ENCODE measurements around the gene SLC25A5. TPM values are rescaled to one million over a fixed set of nuclear protein-coding genes. Genes with fewer than 3 reads are reported as not detected.

The SLC25A5 gene
- total RNA-seq, 1 experiment from 2014 or later, result 454 TPM

- Mint-ChIP-seq H3K36me3 (ENCODE audit: insufficient read depth in 1 of 3, low read depth in 3 of 3) (peaks cover 0 to 1% (median 0%) of the 10 kb centered on the region in 3 experiments; a peak in 2 of 7 replicates), H3K4me1 (peaks cover 7 to 13% of the 10 kb centered on the region in 2 experiments), H3K27ac (no peak overlapping the region), H3K27me3 (ENCODE audit: low read depth) (peaks cover 4% of the 10 kb centered on the region; the same call in 1 of the 2 replicates), H3K9me3 (peaks cover 66 to 72% of the 10 kb centered on the region in 2 experiments), H3K4me3 (no peak overlapping the region)
- Histone ChIP-seq H3K23ac (ENCODE audit: insufficient read length, low read depth, low read length) (no peak overlapping the region), H2BK120ac (ENCODE audit: low read depth, low read length, poor library complexity, severe bottlenecking) (no peak overlapping the region), H3K27ac (ENCODE audit: insufficient read length, low read depth, low read length) (no peak overlapping the region), H4K20me1 (ENCODE audit: control insufficient read depth, insufficient read depth, insufficient read length) (no peaks in the 10 kb centered on the region), H2BK20ac (ENCODE audit: low read depth, low read length, poor library complexity, severe bottlenecking) (no peak overlapping the region), H2AFZ (ENCODE audit: low read length) (no peak overlapping the region), H3K14ac (ENCODE audit: insufficient read depth, low read length) (no peak overlapping the region), H2BK15ac (ENCODE audit: low read depth, low read length) (no peak overlapping the region), H4K8ac (replicated peaks; ENCODE audit: insufficient read length, low read depth, low read length) (no peak overlapping the region), H2BK5ac (ENCODE audit: insufficient read length, low read length) (no peak overlapping the region), H3K4me2 (ENCODE audit: insufficient read depth, insufficient read length, low read length) (no peak overlapping the region), H2AK5ac (ENCODE audit: insufficient read length, low read length) (no peak overlapping the region), H2BK12ac (ENCODE audit: insufficient read length, low read depth, low read length) (no peak overlapping the region), H3T11ph (ENCODE audit: low read length) (no peak overlapping the region), H3K4me1 (ENCODE audit: insufficient read depth, low read length) (no peaks in the 10 kb centered on the region), H4K5ac (ENCODE audit: insufficient read length, low read depth, low read length) (no peak overlapping the region), H3K56ac (ENCODE audit: insufficient read length, low read depth, low read length) (no peak overlapping the region), H3K23me2 (ENCODE audit: insufficient read length, low read depth, low read length, poor library complexity, severe bottlenecking) (no peaks in the 10 kb centered on the region), H3K79me2 (ENCODE audit: insufficient read depth, low read length) (no peaks in the 10 kb centered on the region), H3K27me3 (ENCODE audit: insufficient read depth, low read length) (no peaks in the 10 kb centered on the region), H3K4ac (ENCODE audit: low read depth, low read length) (no peak overlapping the region), H3K9me3 (ENCODE audit: control insufficient read depth, low read depth, low read length) (peaks cover 26% of the 10 kb centered on the region), H4K91ac (ENCODE audit: insufficient read length, low read depth, low read length) (no peak overlapping the region), H3K79me1 (ENCODE audit: insufficient read depth, low read depth, low read length, poor library complexity, severe bottlenecking) (no peaks in the 10 kb centered on the region), H3K9ac (ENCODE audit: extremely low read depth, insufficient read length, low read length) (no peak overlapping the region), H3K18ac (ENCODE audit: insufficient read length, low read depth, low read length) (no peak overlapping the region)
- WGBS (ENCODE audit: extremely low coverage, insufficient read length, low lambda C conversion rate), result no CpG with 5 or more reads among the region's 10 CpGs
- DNase-seq, result no peak
- TF ChIP-seq, protein P1, sequence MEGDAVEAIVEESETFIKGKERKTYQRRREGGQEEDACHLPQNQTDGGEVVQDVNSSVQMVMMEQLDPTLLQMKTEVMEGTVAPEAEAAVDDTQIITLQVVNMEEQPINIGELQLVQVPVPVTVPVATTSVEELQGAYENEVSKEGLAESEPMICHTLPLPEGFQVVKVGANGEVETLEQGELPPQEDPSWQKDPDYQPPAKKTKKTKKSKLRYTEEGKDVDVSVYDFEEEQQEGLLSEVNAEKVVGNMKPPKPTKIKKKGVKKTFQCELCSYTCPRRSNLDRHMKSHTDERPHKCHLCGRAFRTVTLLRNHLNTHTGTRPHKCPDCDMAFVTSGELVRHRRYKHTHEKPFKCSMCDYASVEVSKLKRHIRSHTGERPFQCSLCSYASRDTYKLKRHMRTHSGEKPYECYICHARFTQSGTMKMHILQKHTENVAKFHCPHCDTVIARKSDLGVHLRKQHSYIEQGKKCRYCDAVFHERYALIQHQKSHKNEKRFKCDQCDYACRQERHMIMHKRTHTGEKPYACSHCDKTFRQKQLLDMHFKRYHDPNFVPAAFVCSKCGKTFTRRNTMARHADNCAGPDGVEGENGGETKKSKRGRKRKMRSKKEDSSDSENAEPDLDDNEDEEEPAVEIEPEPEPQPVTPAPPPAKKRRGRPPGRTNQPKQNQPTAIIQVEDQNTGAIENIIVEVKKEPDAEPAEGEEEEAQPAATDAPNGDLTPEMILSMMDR (conservative IDR thresholded peaks at IDR 0.05), result no peak; the same call in 2 of the 3 replicates
These were observed 27.8 kb downstream of the SLC25A5 start for GRCh38 chrX:119495734-119496726.
